GM18505 (cell line): Measurements from ENCODE around the gene ITPA.

Source experiments
- ATAC-seq: cut with Tn5 transposase; IDR thresholded peaks from one replicate; pipeline ENCODE4 v1.9.1; 2021; ENCODE audit not compliant: unreplicated experiment
- POLR2A ChIP-seq: IDR thresholded peaks from 4 replicates; pipeline ENCODE4 v1.6.1; 2011; ENCODE audit warnings: borderline replicate concordance; ENCODE audit not compliant: insufficient read depth, insufficient read length; ENCODE audit errors: extremely low read depth

ITPA gene

GRCh38 chr20:3222635-3223600, 13.6 kb downstream of the ITPA start:
- no peak for TF ChIP-seq POLR2A
- ATAC-seq, result no peak

- no peak for TF ChIP-seq POLR2A
- ATAC-seq, result no peak
Measured at GRCh38 chr20:3223651-3223993, 14.3 kb downstream of the ITPA start.

GRCh38 chr20:3223994-3224680, 14.8 kb downstream of the ITPA start:
- ATAC-seq, result no peak
- TF ChIP-seq POLR2A, result no peak

- no peak for ATAC-seq
Measured at GRCh38 chr20:3224681-3225421, 15.6 kb downstream of the ITPA start.

GRCh38 chr20:3226093-3226492, 16.8 kb downstream of the ITPA start:
- TF ChIP-seq POLR2A, result no peak
- ATAC-seq, result no peak

More at GRCh38 chr20:3224681-3225421, 15.6 kb downstream of the ITPA start:
- TF ChIP-seq POLR2A, result no peak

GRCh38 chr20:3226864-3227263, 17.6 kb downstream of the ITPA start:
- ATAC-seq, result no peak
- no peak for TF ChIP-seq POLR2A

GRCh38 chr20:3227506-3227905, 18.2 kb downstream of the ITPA start:
- no peak for ATAC-seq
- no peak for TF ChIP-seq POLR2A

GRCh38 chr20:3227936-3228749, 18.8 kb downstream of the ITPA start:
- no peak for ATAC-seq
- TF ChIP-seq POLR2A, result no peak

- TF ChIP-seq POLR2A, result no peak
- ATAC-seq, result no peak
Measured at GRCh38 chr20:3228750-3229032, 19.4 kb downstream of the ITPA start.

- TF ChIP-seq POLR2A, result no peak
- no peak for ATAC-seq
Measured at GRCh38 chr20:3229158-3229557, 19.9 kb downstream of the ITPA start.

- ATAC-seq, result no peak
- TF ChIP-seq POLR2A, result no peak
Measured at GRCh38 chr20:3229798-3230197, 20.5 kb downstream of the ITPA start.

GRCh38 chr20:3231116-3231515, 21.8 kb downstream of the ITPA start:
- no peak for TF ChIP-seq POLR2A
- ATAC-seq, result no peak
